AG04450 (cell line): ENCODE measurements around the gene ARHGAP26. TPM values are rescaled to one million over a fixed set of nuclear protein-coding genes. Genes with fewer than 3 reads are reported as not detected.

Experiments used
- CTCF ChIA-PET: fragments of 300-600, 350-600 bp; formaldehyde crosslinking; extraction: SDS; loops from one replicate; lab custom pipeline; 2022; ENCODE audit warnings: antibody characterized with exemption, inconsistent platforms; lab: Charles Lee
- POLR2A ChIA-PET: fragments of 350-600 bp; formaldehyde crosslinking; extraction: SDS; loops from one replicate; lab custom pipeline; 2021; ENCODE audit warnings: antibody characterized with exemption, inconsistent platforms; lab: Yijun Ruan, JAX
- DNase-seq: peaks from one replicate; pipeline ENCODE4 v3.0.0-alpha.2; 2011; ENCODE audit warnings: low read depth, low spot score
- H3K27ac ChIP-seq: one replicate; pipeline ENCODE4 v1.5.1; 2012; ENCODE audit warnings: low read depth, low read length, control low read depth
- H3K27me3 ChIP-seq: one replicate; pipeline ENCODE4 v1.6.0; 2012; ENCODE audit warnings: low read length; ENCODE audit not compliant: control insufficient read depth, insufficient read depth
- H3K4me3 ChIP-seq: 2 replicates; pipeline ENCODE4 v1.5.1; 2011; ENCODE audit warnings: mild to moderate bottlenecking, low read depth, low read length, control low read depth
- H3K9me3 ChIP-seq: 2 replicates; pipeline ENCODE4 v1.5.1; 2012; ENCODE audit warnings: low read length; ENCODE audit not compliant: control insufficient read depth, insufficient read depth
- CTCF ChIP-seq: IDR thresholded peaks from 2 replicates; pipeline ENCODE4 v1.5.1; 2011; ENCODE audit warnings: low read depth, low read length, control low read depth, inconsistent platforms
- polyA plus RNA-seq: library from polyadenylated mRNA; depleted of rRNA; stranded (reverse); fragments of >200 nt; gene quantifications from 2 replicates; pipeline ENCODE4 v1.2.3, GENCODE V29; 2011

The ARHGAP26 gene
- polyA plus RNA-seq, 1 experiment, result 0.56 TPM

- no peaks in the 10 kb centered on the region for H3K9me3 ChIP-seq
- ChIA-PET CTCF (interaction anchor here (1.3 to 14.4 kb wide), 3 partner anchors 8 to 161 kb away, joined by 4 to 1004 read pairs (median 68); no protein-coding TSS in a partner anchor), POLR2A (no interaction called here)
- no peak overlapping the region for H3K4me3 ChIP-seq
- H3K27ac ChIP-seq, result no peak overlapping the region
- no peaks in the 10 kb centered on the region for H3K27me3 ChIP-seq
- no peak for TF ChIP-seq CTCF
- DNase-seq, result no peak
Observed at GRCh38 chr5:142724821-142725220, 45.4 kb upstream of the ARHGAP26 start.

- ChIA-PET CTCF (interaction anchor here (1.3 to 14.4 kb wide), 4 partner anchors 8 to 161 kb away, joined by 4 to 1004 read pairs (median 36); no protein-coding TSS in a partner anchor), POLR2A (no interaction called here)
- Histone ChIP-seq H3K27ac (peak overlapping the region; percentile 55), H3K4me3 (no peak overlapping the region), H3K27me3 (peaks cover 6% of the 10 kb centered on the region), H3K9me3 (no peaks in the 10 kb centered on the region)
- no peak for TF ChIP-seq CTCF
- no peak for DNase-seq
Observed at GRCh38 chr5:142725231-142726187, 44.7 kb upstream of the ARHGAP26 start.

GRCh38 chr5:142726188-142726731 lies 43.9 kb upstream of the ARHGAP26 start:
- Histone ChIP-seq H3K27me3 (peaks cover 6% of the 10 kb centered on the region), H3K4me3 (no peak overlapping the region), H3K27ac (peak overlapping the region; percentile 55), H3K9me3 (no peaks in the 10 kb centered on the region)
- DNase-seq, result peak; percentile 59
- ChIA-PET POLR2A (no interaction called here), CTCF (interaction anchor here (1.7 kb wide), 1 partner anchor 13 kb away, joined by 5 read pairs; no protein-coding TSS in a partner anchor)
- no peak for TF ChIP-seq CTCF

- no peak for DNase-seq
- ChIA-PET CTCF (interaction anchor here (1.3 to 1.7 kb wide), 2 partner anchors 14 to 152 kb away, joined by 5 read pairs; no protein-coding TSS in a partner anchor), POLR2A (no interaction called here)
- Histone ChIP-seq H3K27ac (no peak overlapping the region), H3K9me3 (no peaks in the 10 kb centered on the region), H3K4me3 (no peak overlapping the region), H3K27me3 (peaks cover 6% of the 10 kb centered on the region)
- no peak for TF ChIP-seq CTCF
Observed at GRCh38 chr5:142727735-142728047, 42.5 kb upstream of the ARHGAP26 start.
